HG02798 (cell line): Measurements from ENCODE around the gene CCDC150.

ENCODE experiments used
- ATAC-seq: cut with Tn5 transposase; IDR thresholded peaks from one replicate; pipeline ENCODE4 v1.9.1; 2021; ENCODE audit warnings: mild to moderate bottlenecking; ENCODE audit not compliant: unreplicated experiment, poor library complexity

The CCDC150 gene

GRCh38 chr2:196758474-196759377 lies 119.2 kb downstream of the CCDC150 start:
- ATAC-seq = no peak

- no peak for ATAC-seq
Observed at GRCh38 chr2:196759378-196759706, 119.8 kb downstream of the CCDC150 start.

- no peak for ATAC-seq
Observed at GRCh38 chr2:196767101-196767500, 127.6 kb downstream of the CCDC150 start.
